ENCODE measurements around the gene CENPB.
A peak's percentile ranks its signal among the peaks of the same experiment; 100 is the strongest.

Gene CENPB

GRCh38 chr20:3739054-3739925 lies 47.2 kb downstream of the CENPB start:
- Histone ChIP-seq H3K27ac (no peak overlapping the region), H3K36me3 (no peaks in the 10 kb centered on the region), H3K9me3 (ENCODE audit: severe bottlenecking) (no peaks in the 10 kb centered on the region), H3K27me3 (ENCODE audit: insufficient read depth, low read depth, severe bottlenecking) (no peaks in the 10 kb centered on the region), H3K4me3 (ENCODE audit: low read depth, low read length) (no peak overlapping the region)
- no peak for TF ChIP-seq CTCF (IDR thresholded peaks at IDR 0.05; ENCODE audit: low read depth, low read length)
- DNase-seq: no peak

GRCh38 chr20:3738111-3739053 lies 48.2 kb downstream of the CENPB start:
- peak overlapping the region; percentile 56 for H3K27ac ChIP-seq
- no peak overlapping the region for H3K4me3 ChIP-seq (ENCODE audit: low read depth, low read length)
- H3K36me3 ChIP-seq: no peaks in the 10 kb centered on the region
- H3K27me3 ChIP-seq (ENCODE audit: insufficient read depth, low read depth, severe bottlenecking): no peaks in the 10 kb centered on the region
- no peak for TF ChIP-seq CTCF (IDR thresholded peaks at IDR 0.05; ENCODE audit: low read depth, low read length)
- H3K9me3 ChIP-seq (ENCODE audit: severe bottlenecking): no peaks in the 10 kb centered on the region
- peak; percentile 47 for DNase-seq

- H3K36me3 ChIP-seq: no peaks in the 10 kb centered on the region
- TF ChIP-seq CTCF (IDR thresholded peaks at IDR 0.05; ENCODE audit: low read depth, low read length): no peak
- DNase-seq: no peak
- no peak overlapping the region for H3K27ac ChIP-seq
- H3K27me3 ChIP-seq (ENCODE audit: insufficient read depth, low read depth, severe bottlenecking): no peaks in the 10 kb centered on the region
- H3K4me3 ChIP-seq (ENCODE audit: low read depth, low read length): no peak overlapping the region
- no peaks in the 10 kb centered on the region for H3K9me3 ChIP-seq (ENCODE audit: severe bottlenecking)
These were observed 50.8 kb downstream of the CENPB start for GRCh38 chr20:3735768-3736167.

- Histone ChIP-seq H3K27me3 (ENCODE audit: insufficient read depth, low read depth, severe bottlenecking) (no peaks in the 10 kb centered on the region), H3K27ac (no peak overlapping the region)
These were observed 52.3 kb downstream of the CENPB start for GRCh38 chr20:3734111-3734843.

More at GRCh38 chr20:3734111-3734843, 52.3 kb downstream of the CENPB start:
- no peak for TF ChIP-seq CTCF (IDR thresholded peaks at IDR 0.05; ENCODE audit: low read depth, low read length)
- DNase-seq: no peak
- Histone ChIP-seq H3K9me3 (ENCODE audit: severe bottlenecking) (no peaks in the 10 kb centered on the region), H3K4me3 (ENCODE audit: low read depth, low read length) (no peak overlapping the region), H3K36me3 (no peaks in the 10 kb centered on the region)

Data from WERI-Rb-1 (cell line).